Hepatocyte (in vitro differentiated cells): Measurements from ENCODE around the gene HOXB4. TPM values are rescaled to one million over a fixed set of nuclear protein-coding genes. Genes with fewer than 3 reads are reported as not detected.
A peak's percentile ranks its signal among the peaks of the same experiment; 100 is the strongest.

Experiments used
- DNase-seq: peaks from one replicate; pipeline ENCODE4 v3.0.0-alpha.2; 2016; ENCODE audit warnings: low spot score
- H2AFZ ChIP-seq: fragments of 200-600 bp; sonication (generic); 2 replicates; pipeline ENCODE4 v1.6.0; 2016; ENCODE audit warnings: antibody characterized with exemption, mild to moderate bottlenecking
- H3K27ac ChIP-seq: fragments of 200-600 bp; sonication (generic); 2 replicates; pipeline ENCODE4 v1.5.1; 2016; ENCODE audit warnings: mild to moderate bottlenecking
- H3K27me3 ChIP-seq: fragments of 200-600 bp; sonication (generic); 2 replicates; pipeline ENCODE4 v1.6.1; 2016
- H3K36me3 ChIP-seq: fragments of 200-600 bp; sonication (generic); replicated peaks from 2 replicates; pipeline ENCODE4 v1.5.1; 2016; ENCODE audit warnings: low read depth; ENCODE audit not compliant: insufficient read depth
- H3K4me1 ChIP-seq: fragments of 200-600 bp; sonication (generic); 2 replicates; pipeline ENCODE4 v1.5.1; 2016; ENCODE audit warnings: mild to moderate bottlenecking, moderate library complexity; ENCODE audit not compliant: insufficient read depth
- H3K4me2 ChIP-seq: fragments of 200-600 bp; sonication (generic); 2 replicates; pipeline ENCODE4 v1.6.0; 2016
- H3K4me3 ChIP-seq: fragments of 200-600 bp; sonication (generic); 2 replicates; pipeline ENCODE4 v1.5.1; 2016; ENCODE audit warnings: mild to moderate bottlenecking
- H3K79me2 ChIP-seq: fragments of 200-600 bp; sonication (generic); 2 replicates; pipeline ENCODE4 v1.6.0; 2017; ENCODE audit warnings: mild to moderate bottlenecking
- H3K9me2 ChIP-seq: fragments of 200-600 bp; sonication (generic); replicated peaks from 2 replicates; pipeline ENCODE4 v1.6.0; 2017; ENCODE audit warnings: mild to moderate bottlenecking; ENCODE audit not compliant: insufficient read depth
- H3K9me3 ChIP-seq: fragments of 200-600 bp; sonication (generic); 2 replicates; pipeline ENCODE4 v1.5.1; 2016; ENCODE audit warnings: low read depth, mild to moderate bottlenecking
- H4K20me1 ChIP-seq: fragments of 200-600 bp; sonication (generic); 2 replicates; pipeline ENCODE4 v1.6.0; 2016; ENCODE audit warnings: mild to moderate bottlenecking; ENCODE audit not compliant: insufficient read depth, poor library complexity, severe bottlenecking
- EZH2 ChIP-seq: fragments of 200-600 bp; sonication (generic); IDR thresholded peaks from 2 replicates; pipeline ENCODE4 v1.6.1; 2016; ENCODE audit warnings: antibody characterized with exemption, mild to moderate bottlenecking, borderline replicate concordance
- EZH2phosphoT487 ChIP-seq: fragments of 200-600 bp; sonication (generic); IDR thresholded peaks from one replicate; pipeline ENCODE4 v1.6.1; 2018; ENCODE audit warnings: antibody characterized with exemption, mild to moderate bottlenecking, low read depth, moderate library complexity; ENCODE audit not compliant: unreplicated experiment, severe bottlenecking
- WGBS: methylation state at CpG from one replicate; pipeline ENCODE4 v1.1.6; 2016; ENCODE audit warnings: low lambda C conversion rate; ENCODE audit errors: missing lambda C conversion rate; 5-methylcytosine and 5-hydroxymethylcytosine counted together
- polyA plus RNA-seq: library from polyadenylated mRNA; unstranded; fragments of >200 nt; fragmentation: Nextera tagmentation; extraction: Ambion mirVana; gene quantifications from 2 replicates; pipeline ENCODE4 v1.2.1, GENCODE V29; 2016
- total RNA-seq: library from RNA; depleted of rRNA; stranded (reverse); fragments of >200 nt; gene quantifications from 2 replicates; pipeline ENCODE4 v1.2.3, GENCODE V29; 2014
- TF ChIP-seq, protein P1 (sequence below): fragments of 200-600 bp; sonication (generic); IDR thresholded peaks from 2 replicates; pipeline ENCODE4 v1.5.1; 2016; ENCODE audit warnings: antibody characterized with exemption, mild to moderate bottlenecking; ENCODE audit not compliant: poor library complexity

HOXB4 gene
- total and polyA plus RNA-seq, 2 experiments from 2014 or later, result 1.8 to 2.2 TPM

DNA sequence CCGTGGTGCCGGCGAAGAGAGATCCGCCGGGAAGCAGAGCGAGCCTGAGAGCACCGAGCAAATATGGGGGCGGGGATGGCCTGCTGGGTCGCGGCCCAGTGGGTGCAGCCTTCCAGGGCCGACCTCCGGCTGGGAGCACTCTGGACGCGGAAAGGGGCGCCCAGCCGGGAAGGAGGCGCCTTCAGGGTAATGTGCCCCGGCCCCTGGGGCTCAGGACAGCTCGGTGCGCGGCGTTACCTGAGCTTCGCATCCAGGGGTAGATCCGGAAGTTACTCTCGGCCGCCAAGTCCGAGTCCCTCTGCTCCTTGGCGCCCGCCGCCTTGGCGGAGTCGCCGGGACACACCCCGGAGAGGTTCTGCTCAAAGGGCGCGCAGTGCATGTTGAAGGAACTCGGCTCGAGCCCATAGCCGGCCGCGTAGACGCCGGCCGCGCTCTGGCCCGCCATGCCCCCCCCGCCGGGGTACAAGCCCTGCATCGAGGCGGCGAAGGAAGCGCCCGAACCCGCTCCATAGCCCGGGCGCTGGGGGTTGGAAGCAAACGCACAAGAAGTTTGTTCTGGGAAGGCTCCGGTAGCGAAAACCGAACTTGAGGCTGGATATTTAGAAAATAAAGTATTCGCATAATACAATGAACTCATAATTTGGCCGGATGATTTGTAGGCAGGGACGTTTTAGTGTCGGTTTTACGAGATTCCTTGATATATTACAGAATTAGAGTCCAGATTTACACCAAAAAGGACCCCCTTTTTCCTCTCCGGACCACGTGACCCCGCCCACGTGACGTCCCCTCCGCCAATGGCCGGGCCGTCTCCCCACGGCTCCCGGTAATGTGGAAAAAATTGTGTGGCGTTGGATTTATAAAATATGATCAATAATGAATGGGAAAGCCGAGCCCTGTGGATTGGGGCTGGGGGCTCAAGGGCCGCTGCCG lies 32.4 kb upstream of the HOXB4 start, which contains the start of gene HOXB7:
TSS of gene HOXB7 (minus strand) at position 736 of the 930 bp plus-strand sequence. CDS start at position 637, 99 bp downstream.
- WGBS, result 3% methylated on average over 78 of the region's 79 CpGs
- no peaks in the 10 kb centered on the region for H3K9me3 ChIP-seq
- H2AFZ ChIP-seq, result peak within 1 kb of the TSS; percentile 80
- DNase-seq, result peak; percentile 65
- peak within 1 kb of the TSS; percentile 77 for H3K27ac ChIP-seq
- H4K20me1 ChIP-seq, result no peaks in the 10 kb centered on the region
- H3K36me3 ChIP-seq, result no peaks in the 10 kb centered on the region
- H3K79me2 ChIP-seq, result no peaks in the 10 kb centered on the region
- peak within 1 kb of the TSS; percentile 28 for H3K4me3 ChIP-seq
- peaks cover 96% of the 10 kb centered on the region for H3K27me3 ChIP-seq
- H3K9me2 ChIP-seq, result no peaks in the 10 kb centered on the region
- TF ChIP-seq EZH2 (peak; percentile 96), EZH2phosphoT487 (peak; percentile 64)
- TF ChIP-seq, protein P1, sequence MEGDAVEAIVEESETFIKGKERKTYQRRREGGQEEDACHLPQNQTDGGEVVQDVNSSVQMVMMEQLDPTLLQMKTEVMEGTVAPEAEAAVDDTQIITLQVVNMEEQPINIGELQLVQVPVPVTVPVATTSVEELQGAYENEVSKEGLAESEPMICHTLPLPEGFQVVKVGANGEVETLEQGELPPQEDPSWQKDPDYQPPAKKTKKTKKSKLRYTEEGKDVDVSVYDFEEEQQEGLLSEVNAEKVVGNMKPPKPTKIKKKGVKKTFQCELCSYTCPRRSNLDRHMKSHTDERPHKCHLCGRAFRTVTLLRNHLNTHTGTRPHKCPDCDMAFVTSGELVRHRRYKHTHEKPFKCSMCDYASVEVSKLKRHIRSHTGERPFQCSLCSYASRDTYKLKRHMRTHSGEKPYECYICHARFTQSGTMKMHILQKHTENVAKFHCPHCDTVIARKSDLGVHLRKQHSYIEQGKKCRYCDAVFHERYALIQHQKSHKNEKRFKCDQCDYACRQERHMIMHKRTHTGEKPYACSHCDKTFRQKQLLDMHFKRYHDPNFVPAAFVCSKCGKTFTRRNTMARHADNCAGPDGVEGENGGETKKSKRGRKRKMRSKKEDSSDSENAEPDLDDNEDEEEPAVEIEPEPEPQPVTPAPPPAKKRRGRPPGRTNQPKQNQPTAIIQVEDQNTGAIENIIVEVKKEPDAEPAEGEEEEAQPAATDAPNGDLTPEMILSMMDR, result no peak
- no peaks in the 10 kb centered on the region for H3K4me1 ChIP-seq
- peak within 1 kb of the TSS; percentile 78 for H3K4me2 ChIP-seq

DNA sequence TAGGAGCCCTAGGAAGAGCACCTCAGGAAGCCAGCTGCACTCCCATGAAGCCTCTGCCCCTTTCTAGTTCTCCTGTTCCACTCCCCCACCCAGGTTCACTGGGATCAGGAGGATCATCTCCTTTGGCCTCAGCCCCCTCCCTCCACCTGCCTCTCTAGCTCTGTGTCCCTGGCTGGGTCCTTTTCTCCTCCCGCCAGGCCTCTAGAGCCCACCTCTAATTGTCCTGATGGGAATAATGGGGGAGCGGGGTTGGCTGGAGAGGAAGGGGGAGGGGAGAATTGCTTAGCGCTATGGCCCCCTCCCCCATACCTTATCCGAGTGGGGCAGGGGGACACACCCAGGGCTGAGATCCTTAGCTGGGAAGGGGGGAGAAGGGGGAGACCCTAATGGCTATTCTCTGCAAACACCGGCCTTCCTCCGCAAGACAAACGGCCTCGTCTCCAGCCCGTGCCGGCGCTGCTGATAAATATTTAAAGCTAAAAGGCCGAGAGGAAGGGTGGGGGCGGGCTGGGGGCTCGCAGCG lies 31.7 kb upstream of the HOXB4 start:
- Histone ChIP-seq H3K27me3 (peaks cover 96% of the 10 kb centered on the region), H4K20me1 (no peaks in the 10 kb centered on the region), H3K9me3 (no peaks in the 10 kb centered on the region), H3K4me2 (peak overlapping the region; percentile 78), H3K4me1 (no peaks in the 10 kb centered on the region), H2AFZ (peak overlapping the region; percentile 80), H3K4me3 (peak overlapping the region; percentile 11), H3K36me3 (no peaks in the 10 kb centered on the region), H3K9me2 (no peaks in the 10 kb centered on the region), H3K27ac (peak overlapping the region; percentile 77), H3K79me2 (no peaks in the 10 kb centered on the region)
- TF ChIP-seq, protein P1, result no peak
- no peak for TF ChIP-seq EZH2
- no peak for DNase-seq
- 15% methylated on average over 5 of the region's 15 CpGs for WGBS

DNA sequence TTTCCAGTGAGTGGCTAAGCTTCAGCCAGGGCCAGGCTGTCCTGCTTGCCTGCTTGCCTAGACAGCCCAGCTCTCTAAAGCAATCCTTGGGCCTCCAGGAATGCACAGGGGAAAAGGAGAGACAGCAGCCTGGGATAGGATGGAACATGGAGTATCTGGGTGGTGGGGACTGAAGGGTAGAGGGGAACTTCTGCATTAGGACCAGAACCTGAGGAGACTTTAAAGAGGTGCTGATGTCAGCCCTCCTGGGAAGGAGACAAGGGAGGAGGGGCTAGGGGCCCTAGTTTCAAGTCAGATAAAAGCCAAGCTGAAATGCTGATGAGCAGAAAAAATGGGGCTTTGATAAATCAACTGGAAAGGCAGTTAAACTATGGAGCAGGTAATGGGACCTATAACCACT lies 30.9 kb upstream of the HOXB4 start:
- H3K9me3 ChIP-seq, result no peaks in the 10 kb centered on the region
- H3K4me2 ChIP-seq, result peak overlapping the region; percentile 78
- H3K27me3 ChIP-seq, result peaks cover 96% of the 10 kb centered on the region
- H3K36me3 ChIP-seq, result no peaks in the 10 kb centered on the region
- H4K20me1 ChIP-seq, result no peaks in the 10 kb centered on the region
- TF ChIP-seq EZH2phosphoT487 (no peak), EZH2 (no peak)
- TF ChIP-seq, protein P1, result no peak
- no peak overlapping the region for H2AFZ ChIP-seq
- no peaks in the 10 kb centered on the region for H3K79me2 ChIP-seq
- no peaks in the 10 kb centered on the region for H3K4me1 ChIP-seq
- H3K4me3 ChIP-seq, result no peak overlapping the region
- no peaks in the 10 kb centered on the region for H3K9me2 ChIP-seq
- peak overlapping the region; percentile 77 for H3K27ac ChIP-seq
- no peak for DNase-seq
